HFFc6 (cell line): ENCODE results near the gene PRMT7. TPM values are rescaled to one million over a fixed set of nuclear protein-coding genes. Genes with fewer than 3 reads are reported as not detected.

Experiments used
- DNase-seq: peaks from one replicate; pipeline ENCODE4 v3.0.0-alpha.2; 2018
- H3K27ac Mint-ChIP-seq: 2 replicates; pipeline ENCODE4 v1.8.0; 2020; ENCODE audit warnings: mild to moderate bottlenecking, mixed read lengths
- H3K27me3 Mint-ChIP-seq: 2 replicates; pipeline ENCODE4 v1.8.0; 2021; ENCODE audit warnings: mild to moderate bottlenecking, moderate library complexity, mixed read lengths; ENCODE audit not compliant: insufficient read depth
- H3K36me3 Mint-ChIP-seq: 2 replicates; pipeline ENCODE4 v1.8.0; 2021; ENCODE audit warnings: low read depth, mixed read lengths
- H3K4me1 Mint-ChIP-seq: 2 replicates; pipeline ENCODE4 v1.8.0; 2020; ENCODE audit warnings: low read depth, mixed read lengths
- H3K4me3 Mint-ChIP-seq: 2 replicates; pipeline ENCODE4 v1.8.0; 2020; ENCODE audit warnings: mild to moderate bottlenecking, moderate library complexity, mixed read lengths
- H3K9me3 Mint-ChIP-seq: 2 replicates; pipeline ENCODE4 v1.8.0; 2020; ENCODE audit warnings: mild to moderate bottlenecking, mixed read lengths
- total RNA-seq, 6 experiments: library from RNA; stranded (reverse); fragmentation: NEBNext Ultra II Directional; extraction: Animal tissue kit (Norgen Biotek cat#: 25700); gene quantifications; 2 replicates in 1 of 6; 3 replicates in 5 of 6; pipeline ENCODE4 v1.2.3, GENCODE V29; 2021
- TF ChIP-seq, protein P1 (sequence below): fragments of 200-600 bp; sonication (generic); IDR thresholded peaks from 2 replicates; pipeline ENCODE4 v1.5.0; 2021; ENCODE audit warnings: antibody characterized with exemption, mild to moderate bottlenecking

PRMT7 gene
- total RNA-seq, 6 experiments from 2014 or later, result 32.1 to 37.7 (median 36.4) TPM

GRCh38 chr16:68388124-68388523, 77.3 kb downstream of the PRMT7 start:
- no peak overlapping the region for H3K4me3 Mint-ChIP-seq
- H3K9me3 Mint-ChIP-seq, result no peaks in the 10 kb centered on the region
- no peak for DNase-seq
- TF ChIP-seq, protein P1, sequence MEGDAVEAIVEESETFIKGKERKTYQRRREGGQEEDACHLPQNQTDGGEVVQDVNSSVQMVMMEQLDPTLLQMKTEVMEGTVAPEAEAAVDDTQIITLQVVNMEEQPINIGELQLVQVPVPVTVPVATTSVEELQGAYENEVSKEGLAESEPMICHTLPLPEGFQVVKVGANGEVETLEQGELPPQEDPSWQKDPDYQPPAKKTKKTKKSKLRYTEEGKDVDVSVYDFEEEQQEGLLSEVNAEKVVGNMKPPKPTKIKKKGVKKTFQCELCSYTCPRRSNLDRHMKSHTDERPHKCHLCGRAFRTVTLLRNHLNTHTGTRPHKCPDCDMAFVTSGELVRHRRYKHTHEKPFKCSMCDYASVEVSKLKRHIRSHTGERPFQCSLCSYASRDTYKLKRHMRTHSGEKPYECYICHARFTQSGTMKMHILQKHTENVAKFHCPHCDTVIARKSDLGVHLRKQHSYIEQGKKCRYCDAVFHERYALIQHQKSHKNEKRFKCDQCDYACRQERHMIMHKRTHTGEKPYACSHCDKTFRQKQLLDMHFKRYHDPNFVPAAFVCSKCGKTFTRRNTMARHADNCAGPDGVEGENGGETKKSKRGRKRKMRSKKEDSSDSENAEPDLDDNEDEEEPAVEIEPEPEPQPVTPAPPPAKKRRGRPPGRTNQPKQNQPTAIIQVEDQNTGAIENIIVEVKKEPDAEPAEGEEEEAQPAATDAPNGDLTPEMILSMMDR, result no peak
- H3K4me1 Mint-ChIP-seq, result no peaks in the 10 kb centered on the region; the same call in 1 of the 2 replicates
- peaks cover 14% of the 10 kb centered on the region for H3K27me3 Mint-ChIP-seq
- H3K36me3 Mint-ChIP-seq, result no peaks in the 10 kb centered on the region
- H3K27ac Mint-ChIP-seq, result no peak overlapping the region

DNA sequence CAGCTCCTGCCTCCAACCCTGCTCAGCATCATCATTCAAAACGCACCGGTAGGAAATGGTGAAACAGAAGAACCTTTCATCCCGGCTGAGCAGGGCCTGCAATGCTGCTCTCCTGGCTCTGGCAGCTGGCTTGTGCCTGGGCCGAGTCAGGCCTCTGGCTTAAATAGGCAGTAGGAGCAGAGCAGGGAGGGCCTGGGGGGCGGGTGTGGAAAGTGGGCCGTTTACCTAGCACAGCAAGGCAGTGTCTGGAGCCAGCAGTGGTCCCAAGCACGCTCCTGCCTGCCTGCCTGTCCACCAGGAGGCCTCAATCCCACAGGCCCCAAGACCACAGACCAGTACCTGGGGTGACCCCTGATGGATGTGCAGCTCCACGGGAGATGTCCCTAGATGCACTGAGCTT, 78.2 kb downstream of the PRMT7 start:
- H3K27ac Mint-ChIP-seq, result no peak overlapping the region
- H3K36me3 Mint-ChIP-seq, result no peaks in the 10 kb centered on the region
- peaks cover 12% of the 10 kb centered on the region for H3K27me3 Mint-ChIP-seq
- no peak overlapping the region for H3K4me3 Mint-ChIP-seq
- no peaks in the 10 kb centered on the region for H3K9me3 Mint-ChIP-seq
- no peak for DNase-seq
- TF ChIP-seq, protein P1, result no peak
- H3K4me1 Mint-ChIP-seq, result no peaks in the 10 kb centered on the region; the same call in 1 of the 2 replicates

GRCh38 chr16:68389750-68390371, 79.0 kb downstream of the PRMT7 start:
- no peak overlapping the region for H3K27ac Mint-ChIP-seq

DNA sequence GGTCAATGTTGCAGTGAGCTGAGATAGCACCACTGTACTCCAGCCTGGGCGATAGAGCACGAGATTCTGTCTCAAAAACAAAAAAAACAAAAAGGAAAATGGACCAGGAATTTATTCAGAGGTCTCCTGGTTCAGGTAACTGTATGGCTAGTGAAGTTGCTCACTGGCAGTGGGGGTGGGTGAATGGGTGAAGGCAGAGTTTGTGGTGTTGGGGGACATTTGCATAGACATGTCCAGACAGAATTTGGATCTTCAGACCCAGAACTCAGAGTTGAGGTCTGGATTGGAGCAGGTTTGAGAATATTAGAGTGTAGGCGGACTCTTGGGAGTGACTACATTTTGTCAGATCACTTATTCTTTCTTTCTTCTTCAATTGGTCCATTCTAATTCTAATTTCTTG, 82.5 kb downstream of the PRMT7 start:
- Mint-ChIP-seq H3K27me3 (peaks cover 4% of the 10 kb centered on the region), H3K27ac (no peak overlapping the region), H3K9me3 (no peaks in the 10 kb centered on the region), H3K36me3 (no peaks in the 10 kb centered on the region), H3K4me1 (peaks cover 11% of the 10 kb centered on the region; the same call in 1 of the 2 replicates), H3K4me3 (no peak overlapping the region)
- no peak for DNase-seq
- TF ChIP-seq, protein P1, result no peak

More at GRCh38 chr16:68389750-68390371, 79.0 kb downstream of the PRMT7 start:
- peaks cover 6% of the 10 kb centered on the region for H3K27me3 Mint-ChIP-seq
- no peaks in the 10 kb centered on the region for H3K36me3 Mint-ChIP-seq
- H3K4me1 Mint-ChIP-seq, result no peaks in the 10 kb centered on the region; the same call in 1 of the 2 replicates
- no peak overlapping the region for H3K4me3 Mint-ChIP-seq
- H3K9me3 Mint-ChIP-seq, result no peaks in the 10 kb centered on the region
- TF ChIP-seq, protein P1, result no peak
- no peak for DNase-seq

DNA sequence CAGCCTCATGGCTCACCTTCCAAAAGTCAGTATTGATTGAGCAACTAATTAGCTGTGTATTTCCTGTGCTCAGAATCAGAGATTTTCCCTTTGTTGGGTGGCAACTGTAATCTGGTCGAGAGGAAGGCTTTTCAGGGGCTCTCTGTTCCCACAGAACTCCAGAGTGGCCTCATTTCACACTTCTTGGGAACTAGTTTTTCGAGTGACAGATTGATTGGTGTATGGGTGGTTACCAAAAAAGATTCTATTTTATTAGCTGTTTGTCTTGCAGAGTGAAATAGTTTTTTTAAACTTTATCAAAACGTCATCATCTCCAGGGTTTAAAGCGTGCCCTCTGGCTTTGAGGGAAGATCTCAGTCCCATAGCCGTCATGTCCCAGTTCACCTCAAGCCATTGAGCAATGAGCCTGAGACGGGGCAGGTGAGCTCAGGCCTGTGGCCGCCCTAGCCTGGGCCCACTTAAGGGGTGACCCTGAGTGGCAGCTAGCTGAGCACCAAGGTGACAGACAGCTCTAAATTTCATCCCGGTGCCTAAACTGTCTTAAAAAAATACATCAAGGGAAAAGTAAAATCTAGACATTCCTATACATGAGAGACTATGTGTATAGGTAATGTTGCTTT, 84.5 kb downstream of the PRMT7 start:
- peaks cover 11% of the 10 kb centered on the region; the same call in 1 of the 2 replicates for H3K4me1 Mint-ChIP-seq
- no peak overlapping the region for H3K4me3 Mint-ChIP-seq
- H3K27me3 Mint-ChIP-seq, result peaks cover 4% of the 10 kb centered on the region
- no peaks in the 10 kb centered on the region for H3K36me3 Mint-ChIP-seq
- TF ChIP-seq, protein P1, result no peak
- H3K27ac Mint-ChIP-seq, result no peak overlapping the region
- no peak for DNase-seq
- H3K9me3 Mint-ChIP-seq, result no peaks in the 10 kb centered on the region
